Measurements from ENCODE around the gene TNRC6C. TPM values are rescaled to one million over a fixed set of nuclear protein-coding genes. Genes with fewer than 3 reads are reported as not detected.
A peak's percentile ranks its signal among the peaks of the same experiment; 100 is the strongest.
"Not testable (repeated sequence)": the region's sequence is repeated elsewhere in the genome, so short reads cannot be mapped to it uniquely, and the experiment has no call there.

TNRC6C gene
- total and polyA plus RNA-seq, 7 donors = 1.2 to 22.4 (median 11.4) TPM

GRCh38 chr17:78134899-78135385 is 176.4 kb downstream of the TNRC6C start:
- ATAC-seq = no peak
- H3K9me3 ChIP-seq = no peaks in the 10 kb centered on the region
- H3K4me3 ChIP-seq = no peak overlapping the region
- TF ChIP-seq, protein P1, sequence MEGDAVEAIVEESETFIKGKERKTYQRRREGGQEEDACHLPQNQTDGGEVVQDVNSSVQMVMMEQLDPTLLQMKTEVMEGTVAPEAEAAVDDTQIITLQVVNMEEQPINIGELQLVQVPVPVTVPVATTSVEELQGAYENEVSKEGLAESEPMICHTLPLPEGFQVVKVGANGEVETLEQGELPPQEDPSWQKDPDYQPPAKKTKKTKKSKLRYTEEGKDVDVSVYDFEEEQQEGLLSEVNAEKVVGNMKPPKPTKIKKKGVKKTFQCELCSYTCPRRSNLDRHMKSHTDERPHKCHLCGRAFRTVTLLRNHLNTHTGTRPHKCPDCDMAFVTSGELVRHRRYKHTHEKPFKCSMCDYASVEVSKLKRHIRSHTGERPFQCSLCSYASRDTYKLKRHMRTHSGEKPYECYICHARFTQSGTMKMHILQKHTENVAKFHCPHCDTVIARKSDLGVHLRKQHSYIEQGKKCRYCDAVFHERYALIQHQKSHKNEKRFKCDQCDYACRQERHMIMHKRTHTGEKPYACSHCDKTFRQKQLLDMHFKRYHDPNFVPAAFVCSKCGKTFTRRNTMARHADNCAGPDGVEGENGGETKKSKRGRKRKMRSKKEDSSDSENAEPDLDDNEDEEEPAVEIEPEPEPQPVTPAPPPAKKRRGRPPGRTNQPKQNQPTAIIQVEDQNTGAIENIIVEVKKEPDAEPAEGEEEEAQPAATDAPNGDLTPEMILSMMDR (IDR thresholded peaks at IDR 0.05) = no peak
- peaks cover 0 to 25% (median 5%) of the 10 kb centered on the region in 3 donors for H3K27me3 ChIP-seq (ENCODE audit: insufficient read depth in 3 of 3, low read length in 2 of 3)
- WGBS, 3 donors = 72 to 82% (median 75%) methylated on average over 9 of the region's 9 CpGs
- no peak for DNase-seq
- H3K27ac ChIP-seq = no peak overlapping the region
- H3K4me1 ChIP-seq = no peaks in the 10 kb centered on the region
- intact Hi-C loops (cut with DNase I) = no loop called here
- no peaks in the 10 kb centered on the region for H3K36me3 ChIP-seq (ENCODE audit: insufficient read depth in 1 of 2, low read depth in 1 of 2)

DNA sequence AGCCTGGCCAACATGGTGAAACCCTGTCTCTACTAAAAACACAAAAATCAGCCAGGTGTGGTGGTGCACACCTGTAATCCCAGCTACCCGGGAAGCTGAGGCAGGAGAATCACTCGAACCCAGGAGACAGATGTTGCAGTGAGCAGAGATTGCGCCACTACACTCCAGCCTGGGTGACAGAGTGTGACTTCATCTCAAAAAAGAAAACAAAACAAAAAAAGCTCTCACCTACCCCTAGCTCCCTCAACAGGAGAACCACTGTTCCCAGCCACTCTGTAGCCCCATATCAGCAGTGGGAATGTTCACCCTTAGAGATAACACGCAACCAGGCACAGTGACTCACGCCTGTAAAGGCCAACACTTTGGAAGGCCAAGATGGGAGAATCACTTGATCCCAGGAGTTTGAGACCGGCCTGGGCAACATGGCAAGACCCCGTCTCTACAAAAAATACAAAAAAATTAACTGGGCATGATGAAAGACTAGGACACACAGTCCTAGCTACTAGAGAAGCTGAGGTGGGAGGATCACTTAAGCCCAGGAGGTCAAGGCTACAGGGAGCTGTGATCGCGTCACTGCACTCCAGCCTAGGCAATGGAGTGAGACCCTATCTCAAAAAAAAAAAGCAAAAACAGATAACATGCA is 177.5 kb downstream of the TNRC6C start:
- no peak for DNase-seq
- Histone ChIP-seq H3K27me3 (ENCODE audit: insufficient read depth in 3 of 3, low read length in 2 of 3) (peaks cover 0 to 15% (median 3%) of the 10 kb centered on the region in 3 donors), H3K9me3 (no peaks in the 10 kb centered on the region), H3K27ac (no peak overlapping the region), H3K36me3 (ENCODE audit: insufficient read depth in 1 of 2, low read depth in 1 of 2) (no peaks in the 10 kb centered on the region), H3K4me3 (no peak overlapping the region), H3K4me1 (peaks cover 5% of the 10 kb centered on the region)
- 94 to 98% (median 94%) methylated on average over 9 of the region's 9 CpGs for WGBS, 3 donors
- intact Hi-C loops (cut with DNase I) = no loop called here
- TF ChIP-seq, protein P1 (IDR thresholded peaks at IDR 0.05) = no peak
- ATAC-seq = no peak

GRCh38 chr17:78137392-78138203 is 179.1 kb downstream of the TNRC6C start:
- H3K4me1 ChIP-seq = peaks cover 12% of the 10 kb centered on the region
- H3K36me3 ChIP-seq (ENCODE audit: insufficient read depth in 1 of 2, low read depth in 1 of 2) = no peaks in the 10 kb centered on the region
- no peaks in the 10 kb centered on the region for H3K9me3 ChIP-seq
- DNase-seq (no peak), ATAC-seq (no peak)
- no peak overlapping the region for H3K27ac ChIP-seq
- TF ChIP-seq, protein P1 (IDR thresholded peaks at IDR 0.05) = peak; percentile 8
- no peak overlapping the region for H3K4me3 ChIP-seq
- no peaks in the 10 kb centered on the region for H3K27me3 ChIP-seq (ENCODE audit: insufficient read depth in 3 of 3, low read length in 2 of 3)
- 66 to 69% (median 67%) methylated on average over 24 to 26 of the region's 26 CpGs for WGBS, 3 donors
- intact Hi-C loops (cut with DNase I) = no loop called here

DNA sequence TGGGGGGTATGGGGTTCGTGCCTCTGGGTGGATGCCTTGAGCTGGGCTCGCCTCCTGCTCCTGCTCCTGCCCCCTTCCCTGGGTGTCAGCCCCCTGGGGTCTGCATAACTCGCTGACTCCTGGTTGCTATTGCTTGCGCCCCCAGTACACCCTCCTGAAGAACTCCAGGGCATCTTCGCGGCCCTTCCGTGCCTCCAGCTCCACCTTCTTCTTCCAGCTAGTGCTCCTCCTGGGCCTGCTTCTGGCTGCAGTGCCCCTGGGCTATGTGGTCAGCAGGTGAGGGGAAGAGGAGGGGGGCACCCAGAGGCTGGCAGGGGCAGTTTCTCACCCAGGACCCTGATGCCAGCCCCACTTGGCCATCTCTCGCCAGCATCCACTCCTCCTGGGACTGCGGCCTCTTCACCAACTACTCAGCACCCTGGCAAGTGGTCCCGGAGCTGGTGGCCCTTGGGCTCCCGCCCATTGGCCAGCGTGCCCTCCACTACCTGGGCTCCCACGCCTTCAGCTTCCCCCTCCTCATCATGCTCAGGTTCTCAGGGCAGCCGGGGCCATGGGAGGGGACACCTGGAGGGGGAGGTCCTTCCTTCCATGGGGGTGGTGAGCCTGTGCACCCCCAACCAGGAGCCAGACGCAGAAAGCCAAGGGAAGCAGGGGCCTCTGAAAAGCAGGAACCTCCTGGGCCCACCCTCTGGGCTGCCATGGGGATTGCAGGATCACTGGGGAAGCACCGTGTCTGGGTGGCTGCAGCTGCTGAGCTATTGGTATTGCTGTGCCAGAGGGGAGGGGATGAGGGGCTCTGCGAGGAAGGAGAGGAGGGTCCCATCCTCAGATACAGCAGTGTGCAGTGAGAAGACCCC is 179.9 kb downstream of the TNRC6C start:
- TF ChIP-seq, protein P1 (IDR thresholded peaks at IDR 0.05) = no peak
- 81 to 88% (median 84%) methylated on average over 16 to 17 of the region's 17 CpGs for WGBS, 3 donors

DNA sequence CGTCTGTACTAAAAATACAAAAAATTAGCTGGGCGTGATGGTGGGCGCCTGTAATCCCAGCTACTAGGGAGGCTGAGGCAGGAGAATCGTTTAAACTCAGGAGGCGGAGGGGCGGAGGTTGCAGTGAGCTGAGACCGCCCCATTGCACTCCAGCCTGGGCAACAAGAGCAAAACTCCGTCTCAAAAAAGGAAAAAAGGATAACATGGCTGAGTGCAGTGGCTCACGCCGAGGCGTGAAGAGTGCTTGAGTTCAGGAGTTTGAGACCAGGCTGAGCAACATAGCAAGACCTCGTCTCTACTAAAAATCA is 181.3 kb downstream of the TNRC6C start:
- peaks cover 23% of the 10 kb centered on the region for H3K4me1 ChIP-seq
- H3K27me3 ChIP-seq (ENCODE audit: insufficient read depth in 3 of 3, low read length in 2 of 3); H3K4me3 ChIP-seq; H3K27ac ChIP-seq; ATAC-seq; H3K36me3 ChIP-seq (ENCODE audit: insufficient read depth in 1 of 2, low read depth in 1 of 2); DNase-seq; H3K9me3 ChIP-seq: not testable (repeated sequence)
- 90 to 95% (median 94%) methylated on average over 12 of the region's 12 CpGs for WGBS, 3 donors
- intact Hi-C loops (cut with DNase I) = loop anchor here in 1 of 2 donors (5.0 kb wide), 1 partner anchor 42 kb away; no protein-coding TSS in a partner anchor

More for the DNA sequence above, 179.9 kb downstream of the TNRC6C start:
- no peak for ATAC-seq
- H3K4me3 ChIP-seq = no peak overlapping the region
- H3K27me3 ChIP-seq (ENCODE audit: insufficient read depth in 3 of 3, low read length in 2 of 3) = no peaks in the 10 kb centered on the region
- peaks cover 12% of the 10 kb centered on the region for H3K4me1 ChIP-seq
- no peak overlapping the region for H3K27ac ChIP-seq
- intact Hi-C loops (cut with DNase I) = no loop called here
- DNase-seq = no peak
- no peaks in the 10 kb centered on the region for H3K9me3 ChIP-seq
- H3K36me3 ChIP-seq (ENCODE audit: insufficient read depth in 1 of 2, low read depth in 1 of 2) = no peaks in the 10 kb centered on the region

Measured in psoas muscle (tissue), 8 donors.